A172 (cell line): Measurements from ENCODE around the gene ZC3HAV1. TPM values are rescaled to one million over a fixed set of nuclear protein-coding genes. Genes with fewer than 3 reads are reported as not detected.
"Not testable (repeated sequence)": the region's sequence is repeated elsewhere in the genome, so short reads cannot be mapped to it uniquely, and the experiment has no call there.

Experiments
- DNase-seq: peaks from one replicate; pipeline ENCODE4 v3.0.0-alpha.2; 2015; ENCODE audit warnings: low spot score
- total RNA-seq: library from RNA; depleted of rRNA; stranded (reverse); fragments of >200 nt; shearing (Covaris generic); gene quantifications from 2 replicates; pipeline ENCODE4 v1.2.3, GENCODE V29; 2014

Gene ZC3HAV1
- total RNA-seq, 1 experiment from 2014 or later = 25.4 TPM

DNA sequence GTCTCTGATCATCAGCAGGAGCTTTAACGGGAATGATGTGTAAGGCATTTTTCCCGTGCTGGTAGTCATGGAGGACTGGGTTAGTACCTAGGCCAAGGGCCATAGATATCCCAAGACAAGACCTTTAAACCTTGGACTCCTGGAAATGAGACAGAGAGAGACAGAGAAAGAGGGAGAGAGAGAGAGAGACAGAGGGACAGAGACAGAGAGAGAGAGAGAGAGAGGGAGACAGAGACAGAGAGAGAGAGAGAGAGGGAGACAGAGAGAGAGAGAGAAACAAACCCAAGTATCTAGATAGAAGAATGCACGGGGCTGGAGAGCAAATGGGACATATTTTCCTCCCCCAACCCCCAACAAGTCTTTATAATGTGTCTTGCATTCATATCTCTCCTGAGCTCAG lies 22.3 kb downstream of the ZC3HAV1 start:
- no peak for DNase-seq

DNA sequence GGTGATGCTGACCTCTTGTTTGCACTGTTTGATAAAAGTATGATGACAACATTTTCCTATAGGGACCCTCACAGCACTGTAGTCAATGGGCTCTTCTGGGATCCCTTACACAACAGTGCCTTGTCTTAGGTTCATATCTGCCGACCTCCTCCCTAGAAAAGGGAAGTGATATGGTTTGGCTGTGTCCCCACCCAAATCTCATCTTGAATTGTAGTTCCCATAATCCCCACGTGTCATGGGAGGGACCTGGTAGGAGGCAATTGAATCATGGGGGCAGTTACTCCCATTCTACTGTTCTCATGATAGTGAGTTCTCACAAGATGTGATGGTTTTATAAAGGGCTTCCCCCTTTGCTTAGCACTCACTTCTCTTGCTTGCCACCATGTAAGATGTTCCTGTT lies 23.1 kb downstream of the ZC3HAV1 start:
- DNase-seq = no peak

DNA sequence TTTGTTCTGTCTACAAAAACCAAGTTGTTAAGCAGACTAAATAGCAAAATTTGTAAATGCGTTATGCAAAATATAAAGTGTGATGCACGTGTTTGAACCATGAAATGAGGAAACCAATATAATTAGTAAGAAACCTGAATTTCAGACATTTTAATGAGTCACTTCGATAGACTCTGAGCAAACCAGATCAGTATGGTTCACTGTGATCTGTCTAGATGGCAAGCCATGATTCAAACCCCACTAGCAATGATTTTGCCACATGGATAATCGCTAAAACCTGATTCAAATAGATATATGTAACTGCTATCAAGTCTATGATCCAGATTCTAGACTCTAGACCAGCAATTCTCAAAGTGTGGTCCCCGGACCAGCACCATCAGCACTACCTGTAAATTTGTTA lies 24.8 kb downstream of the ZC3HAV1 start:
- DNase-seq = no peak

DNA sequence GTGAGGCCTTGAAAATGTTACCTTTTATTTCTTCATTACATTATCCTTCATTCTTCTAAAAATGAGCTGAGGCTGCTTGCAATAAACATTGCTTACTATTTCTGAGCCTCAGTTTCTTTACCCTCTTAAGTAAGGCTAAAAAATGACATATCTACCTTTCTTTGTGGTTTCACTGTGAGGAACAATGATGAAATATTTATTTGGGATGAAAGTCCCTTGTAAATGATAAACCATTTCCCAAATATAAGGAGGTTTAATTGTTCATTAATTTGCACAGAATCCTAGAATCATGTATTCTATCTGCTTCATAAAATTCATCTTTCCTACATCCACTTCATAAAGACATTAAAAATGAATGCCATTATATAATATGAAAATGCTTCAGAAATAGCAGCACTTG lies 27.9 kb downstream of the ZC3HAV1 start:
- DNase-seq = no peak

DNA sequence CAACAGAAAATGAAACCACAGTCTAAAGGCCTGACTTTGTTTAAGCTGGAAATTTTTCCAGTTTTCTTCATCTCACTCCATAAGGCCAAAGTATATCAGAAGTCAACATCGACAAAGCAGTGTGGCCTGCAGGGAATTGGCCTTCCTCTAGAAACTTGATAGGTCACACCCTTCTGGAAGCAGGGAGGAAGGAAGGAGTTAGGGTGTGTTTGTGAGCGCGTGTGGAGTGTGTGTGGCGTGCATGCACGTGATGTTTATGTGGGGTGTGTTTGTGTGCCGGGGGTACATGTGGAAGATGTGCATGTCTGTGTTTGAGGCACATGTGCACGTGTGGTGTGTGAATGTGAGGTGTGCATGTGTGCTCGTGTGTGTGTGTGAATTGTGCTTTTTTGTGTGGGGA lies 28.6 kb downstream of the ZC3HAV1 start:
- no peak for DNase-seq

DNA sequence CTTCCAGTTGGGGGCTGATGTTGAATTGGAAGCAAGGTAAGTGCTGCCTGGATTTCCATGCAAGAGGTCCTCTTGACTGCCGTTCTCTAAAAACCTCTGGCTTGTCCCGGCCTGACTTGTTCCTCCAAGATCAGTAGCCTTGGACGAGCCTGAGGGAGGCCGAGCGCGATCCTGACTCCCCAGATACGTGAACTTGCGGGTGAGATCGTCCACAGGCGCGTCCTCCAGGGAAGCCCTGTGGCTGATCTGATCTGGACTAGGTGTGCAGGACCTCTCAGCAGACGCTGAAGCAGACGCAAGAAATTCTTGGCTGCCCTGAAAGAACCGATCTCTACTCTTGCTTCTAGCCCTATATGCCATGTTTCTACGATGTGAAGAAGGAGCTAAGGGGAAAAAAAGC lies 29.7 kb downstream of the ZC3HAV1 start:
- DNase-seq = no peak

DNA sequence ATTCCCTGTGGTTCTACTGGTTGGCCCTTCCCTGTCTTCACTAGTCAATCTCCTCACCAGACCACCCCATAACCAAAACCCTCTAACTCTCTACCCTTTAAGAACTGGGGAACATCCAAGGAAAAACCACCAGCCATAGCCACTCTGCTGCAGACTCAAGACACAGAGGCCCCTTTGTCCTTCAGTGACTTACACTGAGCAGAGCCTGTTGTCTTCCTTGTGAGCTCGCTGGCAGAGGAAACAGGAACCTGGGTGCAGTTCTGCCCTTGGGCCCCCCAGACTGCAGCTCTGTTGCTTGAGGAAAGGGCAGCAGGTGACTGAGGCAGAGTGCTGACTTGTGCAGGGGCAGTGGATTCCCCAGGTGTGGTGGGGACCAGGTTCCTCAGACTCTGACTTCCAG lies 30.6 kb downstream of the ZC3HAV1 start:
- no peak for DNase-seq

DNA sequence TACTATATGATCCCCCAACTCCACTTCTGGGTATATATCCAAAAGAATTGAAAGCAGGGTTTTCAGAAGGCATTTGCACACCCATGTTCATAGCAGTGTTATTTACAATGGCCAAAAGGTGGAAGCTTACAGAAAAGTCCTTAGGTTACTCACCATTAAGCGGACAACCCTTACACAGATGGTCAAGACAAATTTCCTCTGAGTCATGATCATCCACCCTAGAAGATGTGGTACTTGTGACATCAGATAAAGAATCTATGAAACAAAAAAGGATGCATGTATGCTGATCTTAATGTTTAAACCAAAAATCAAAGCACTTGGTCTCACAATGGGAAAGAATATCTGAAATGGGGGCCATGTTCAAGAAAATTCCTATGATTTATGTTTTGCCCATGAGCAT lies 31.1 kb downstream of the ZC3HAV1 start:
- peak; percentile 16 for DNase-seq

DNA sequence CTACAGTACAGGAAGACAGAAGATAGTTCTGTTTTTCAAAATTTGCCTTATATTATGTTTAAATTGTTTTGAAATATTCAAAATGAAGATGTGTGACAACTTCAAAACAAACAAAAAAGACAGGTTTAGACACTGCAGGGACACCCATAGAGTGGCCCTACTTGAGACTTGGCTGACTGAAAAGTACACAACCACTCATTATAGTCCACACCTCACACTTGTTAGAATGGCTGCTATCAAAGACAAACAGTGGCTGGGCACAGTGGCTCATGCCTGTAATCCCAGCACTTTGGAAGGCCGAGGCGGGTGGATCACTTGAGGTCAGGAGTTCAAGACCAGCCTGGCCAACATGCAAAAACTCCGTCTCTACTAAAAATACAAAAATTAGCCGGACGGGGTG lies 31.8 kb downstream of the ZC3HAV1 start:
- DNase-seq = not testable (repeated sequence)

DNA sequence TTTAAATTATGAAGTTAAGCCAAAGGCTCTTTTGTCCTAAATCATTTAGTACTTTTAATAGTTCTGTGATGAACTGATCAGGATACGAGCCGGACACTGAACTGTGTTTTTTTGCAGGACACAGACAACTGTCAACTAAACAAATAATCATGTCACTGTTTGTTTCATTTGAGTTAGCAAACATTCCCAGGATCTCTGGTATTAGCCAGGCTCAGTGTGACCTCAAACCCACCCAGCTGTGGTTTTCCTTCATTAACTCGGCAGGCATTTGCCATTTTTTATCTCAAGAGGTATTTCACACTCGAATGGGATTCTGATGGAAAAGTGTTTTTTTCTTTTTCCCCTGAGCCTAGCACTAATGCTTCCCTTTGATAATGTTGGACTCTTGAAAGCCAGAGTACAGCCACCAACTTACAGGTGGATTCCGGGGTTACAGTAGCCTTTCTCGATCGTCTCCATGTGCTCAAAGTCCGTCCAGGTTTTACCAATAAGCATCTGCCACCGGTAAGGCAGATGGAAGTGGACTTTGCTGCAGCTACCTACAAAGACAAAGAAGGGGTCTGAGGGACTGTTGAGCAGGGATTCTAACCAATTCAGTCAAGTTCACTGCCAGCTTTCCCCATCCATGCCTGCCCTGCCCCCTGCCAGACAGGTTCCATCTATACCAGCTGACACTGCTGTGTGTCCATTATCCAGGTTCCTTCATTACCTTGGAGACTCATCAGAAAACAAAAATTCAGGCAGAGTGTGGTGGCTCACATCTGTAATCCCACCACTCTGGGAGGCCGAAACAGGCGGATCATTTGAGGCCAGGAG lies 33.4 kb downstream of the ZC3HAV1 start:
- DNase-seq = no peak

DNA sequence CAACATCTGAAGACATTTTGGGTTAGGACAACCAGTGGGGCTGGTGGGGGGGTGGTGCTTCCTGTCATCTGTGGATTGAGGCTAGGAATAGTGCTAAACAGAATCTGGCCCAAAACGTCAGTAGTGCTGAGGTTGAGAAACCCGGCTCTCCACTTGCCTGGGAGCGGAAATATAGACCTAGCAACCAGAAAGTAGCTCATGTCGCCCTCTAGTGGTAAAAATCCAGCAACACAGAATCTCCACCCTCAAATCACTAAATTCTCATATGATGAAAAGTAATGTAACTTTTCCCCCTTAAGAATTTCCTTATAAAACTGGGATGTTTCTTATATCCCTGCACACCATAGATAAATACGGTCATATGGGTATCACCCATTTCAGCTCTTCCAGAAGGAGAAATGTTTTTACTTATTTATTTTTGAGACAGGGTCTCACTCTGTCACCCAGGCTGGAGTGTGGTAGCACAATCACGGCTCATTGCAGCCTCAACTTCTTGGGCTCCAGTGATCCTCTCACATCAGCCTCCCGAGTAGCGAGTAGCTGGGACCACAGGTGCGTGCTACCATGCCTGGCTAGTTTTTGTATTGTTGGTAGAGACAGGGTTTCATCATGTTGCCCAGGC lies 34.4 kb downstream of the ZC3HAV1 start:
- DNase-seq = peak; percentile 67

DNA sequence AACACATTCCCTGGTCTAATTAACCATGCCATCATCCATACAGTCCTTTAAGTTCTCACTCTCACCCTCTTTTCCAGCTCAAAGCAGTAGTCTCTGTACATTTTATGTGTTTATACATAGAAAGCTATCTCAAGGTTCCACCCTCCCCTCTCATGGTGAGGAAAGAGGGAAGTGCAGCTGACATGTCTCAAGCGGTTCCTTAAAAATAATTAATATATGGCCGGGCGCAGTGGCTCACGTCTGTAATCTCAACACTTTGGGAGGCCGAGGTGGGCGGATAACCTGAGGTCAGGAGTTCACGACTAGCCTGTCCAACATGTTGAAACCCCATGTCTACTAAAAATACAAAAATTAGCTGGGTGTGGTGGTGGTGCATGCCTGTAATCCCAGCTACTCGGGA lies 36.7 kb downstream of the ZC3HAV1 start:
- DNase-seq = no peak

DNA sequence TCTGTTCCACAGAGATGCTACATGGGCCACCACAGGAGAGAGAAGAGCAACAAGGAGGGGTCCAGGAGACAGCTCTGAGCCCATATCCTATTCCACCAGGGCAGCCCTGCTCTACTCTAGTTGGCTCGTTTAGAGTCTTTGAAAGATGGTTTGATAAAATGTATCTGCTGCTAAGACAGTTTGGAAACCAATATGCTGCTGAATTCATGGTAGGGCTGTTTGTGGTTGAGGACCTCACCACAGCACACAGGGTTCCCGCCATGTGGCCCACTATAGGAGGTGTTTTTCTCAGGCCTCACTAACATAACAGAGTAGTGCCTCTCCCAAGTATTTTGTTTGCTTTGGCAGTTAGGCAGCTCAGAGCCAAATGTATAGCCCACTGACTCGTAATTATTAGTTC lies 37.8 kb downstream of the ZC3HAV1 start:
- no peak for DNase-seq

DNA sequence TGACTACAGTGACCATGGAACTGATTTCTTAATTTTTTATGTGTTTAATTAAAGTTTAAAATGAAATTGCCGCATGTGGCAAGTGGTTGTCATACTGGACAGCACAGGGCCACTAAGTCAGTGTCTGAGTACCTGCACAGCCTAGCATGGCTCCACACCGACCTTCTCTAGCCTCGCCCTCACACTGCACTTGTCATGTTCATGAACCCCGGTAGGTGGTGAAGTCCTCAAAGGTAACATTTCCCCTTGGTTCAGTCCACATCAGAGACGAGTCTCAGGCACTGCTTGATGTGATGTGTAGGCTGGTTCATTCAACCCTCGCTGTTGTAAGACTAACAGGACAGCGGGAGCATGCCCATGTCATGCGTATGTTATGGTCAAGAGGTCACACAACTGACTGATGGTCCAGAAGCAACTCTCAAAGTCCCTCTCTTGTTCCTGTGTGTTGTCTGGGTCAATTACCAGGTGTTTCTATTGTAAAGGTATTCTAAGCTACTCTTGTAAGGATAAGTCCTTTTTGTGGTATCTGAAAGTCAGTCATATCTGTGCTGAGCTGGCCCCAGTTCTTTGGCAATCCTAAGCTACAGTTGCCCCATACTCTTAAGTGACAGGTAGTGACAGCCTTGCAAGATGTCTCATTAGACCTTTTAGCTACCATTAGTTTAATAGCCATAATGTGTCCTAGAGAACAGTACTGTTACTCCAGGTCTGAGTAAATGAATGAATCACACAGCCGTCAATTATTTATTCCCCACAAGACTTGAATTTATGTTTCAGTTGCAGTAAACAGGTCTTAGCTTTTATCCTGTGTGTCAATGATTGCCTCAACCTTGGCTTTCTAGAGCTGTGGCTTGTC lies 40.7 kb downstream of the ZC3HAV1 start:
- DNase-seq = no peak

DNA sequence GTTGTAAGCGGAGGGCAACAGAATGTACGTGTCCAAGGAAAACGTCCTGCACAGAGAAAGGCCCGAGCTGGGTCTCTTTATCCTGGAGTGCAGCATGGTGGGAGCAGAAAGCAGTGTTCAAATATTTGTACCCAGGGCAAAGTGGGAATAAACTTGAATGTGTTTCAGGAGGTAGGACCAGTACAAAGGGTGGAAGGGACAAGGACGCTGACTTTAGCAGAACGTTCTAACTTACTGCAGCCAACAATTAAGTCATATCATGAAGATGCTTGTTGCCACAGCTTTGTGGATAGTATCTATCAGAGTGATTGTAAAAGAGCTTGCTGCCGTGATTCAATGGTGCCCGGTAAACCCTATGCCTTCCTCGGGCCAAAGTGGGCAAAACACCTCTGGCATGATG lies 43.2 kb downstream of the ZC3HAV1 start:
- no peak for DNase-seq

DNA sequence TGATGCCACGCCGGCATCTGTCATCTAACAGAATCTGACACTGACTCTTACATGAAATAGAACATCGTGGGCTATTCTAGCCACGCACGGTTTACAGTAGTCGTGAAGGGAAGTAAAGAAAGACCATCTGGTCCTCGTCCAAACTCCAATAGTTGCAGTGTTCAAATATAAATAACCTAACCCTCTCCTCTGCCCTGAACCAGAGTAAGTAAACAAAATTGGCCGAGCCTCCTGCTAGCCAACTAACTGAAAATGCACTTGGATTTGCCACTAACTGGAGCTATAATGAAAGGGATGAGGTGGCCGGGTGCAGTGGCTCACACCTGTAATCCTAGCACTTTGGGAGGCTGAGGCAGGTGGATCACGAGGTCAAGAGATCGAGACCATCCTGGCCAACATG lies 44.2 kb downstream of the ZC3HAV1 start:
- DNase-seq = no peak

DNA sequence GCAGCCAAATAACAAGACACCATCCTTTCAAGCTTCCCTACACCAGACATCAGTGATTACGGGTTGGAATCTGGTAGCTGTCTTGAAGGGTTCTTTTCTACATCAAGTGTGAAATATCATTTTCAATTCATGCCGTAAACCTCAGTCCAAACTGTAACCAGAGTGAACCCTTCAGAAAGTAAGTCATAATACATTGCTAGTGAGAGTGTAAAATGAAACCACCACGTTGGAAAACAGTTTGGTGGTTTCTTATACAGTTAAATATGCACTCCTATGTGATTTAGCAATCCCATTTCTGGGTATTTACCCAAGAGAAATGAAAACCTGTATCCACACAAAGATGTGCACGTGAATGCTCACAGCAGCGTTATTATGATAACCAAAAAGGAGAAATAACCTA lies 48.1 kb downstream of the ZC3HAV1 start:
- DNase-seq = no peak

DNA sequence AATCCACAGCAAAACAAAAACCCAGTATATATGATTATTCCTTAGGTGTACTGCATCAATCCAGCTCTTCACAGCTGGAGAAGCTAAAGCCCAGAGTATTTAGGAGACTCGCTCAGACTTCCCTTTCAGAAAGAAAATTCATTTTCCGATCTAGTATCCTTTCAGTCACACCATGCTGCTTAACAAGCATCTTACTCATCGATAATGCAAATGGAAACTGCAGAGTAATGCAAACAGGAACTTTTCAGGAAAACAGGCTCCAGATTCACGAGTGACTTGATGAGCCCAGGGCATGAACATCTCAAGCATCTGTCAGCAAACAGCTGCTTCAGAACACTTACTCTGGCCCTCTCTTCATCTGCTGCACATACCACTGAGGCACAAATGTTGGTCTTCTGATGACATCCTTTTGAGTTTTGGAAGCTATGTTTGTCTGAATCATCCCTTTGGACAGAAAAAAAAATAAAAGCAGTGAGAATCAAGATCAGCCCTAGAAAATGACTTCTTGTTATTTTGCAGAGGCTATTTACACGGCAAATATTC lies 48.8 kb downstream of the ZC3HAV1 start:
- no peak for DNase-seq

DNA sequence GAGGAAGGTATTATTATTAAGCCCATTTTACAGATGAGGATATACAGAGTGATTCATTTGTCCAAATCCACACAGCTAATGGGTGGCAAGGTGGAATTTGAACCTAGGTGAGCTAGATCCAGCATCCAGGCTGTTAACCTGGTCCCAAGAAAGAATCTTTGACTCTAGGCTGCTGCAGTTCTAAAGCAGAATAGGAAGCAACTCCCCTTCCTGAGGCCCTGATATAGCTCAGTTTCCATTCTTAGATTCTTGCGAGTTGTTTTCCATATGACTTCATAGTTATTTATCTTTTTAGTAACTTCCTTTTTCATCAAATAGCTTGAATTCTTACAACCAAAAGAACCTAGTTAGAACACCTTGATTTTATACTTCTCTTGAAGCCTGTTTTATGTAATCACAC lies 49.6 kb downstream of the ZC3HAV1 start:
- DNase-seq = no peak

DNA sequence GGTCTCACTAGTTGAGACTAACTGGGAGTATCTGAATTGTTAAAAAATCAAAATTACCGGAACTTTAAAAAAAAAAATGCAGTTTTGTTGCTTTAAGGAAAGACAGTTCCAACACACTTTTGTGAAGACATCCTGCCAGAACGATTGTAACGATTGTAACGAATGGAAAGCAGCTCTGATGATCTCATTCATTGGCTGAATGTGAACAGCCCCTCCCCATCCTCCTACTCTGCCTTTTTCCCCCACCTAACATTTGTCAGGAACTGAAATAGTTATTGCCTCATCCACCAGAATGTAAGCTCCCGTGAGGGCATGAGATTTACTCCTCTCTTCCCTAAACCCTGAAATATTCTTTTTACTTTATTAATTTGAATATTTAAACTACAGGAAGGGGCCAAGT lies 50.6 kb downstream of the ZC3HAV1 start:
- DNase-seq = no peak

DNA sequence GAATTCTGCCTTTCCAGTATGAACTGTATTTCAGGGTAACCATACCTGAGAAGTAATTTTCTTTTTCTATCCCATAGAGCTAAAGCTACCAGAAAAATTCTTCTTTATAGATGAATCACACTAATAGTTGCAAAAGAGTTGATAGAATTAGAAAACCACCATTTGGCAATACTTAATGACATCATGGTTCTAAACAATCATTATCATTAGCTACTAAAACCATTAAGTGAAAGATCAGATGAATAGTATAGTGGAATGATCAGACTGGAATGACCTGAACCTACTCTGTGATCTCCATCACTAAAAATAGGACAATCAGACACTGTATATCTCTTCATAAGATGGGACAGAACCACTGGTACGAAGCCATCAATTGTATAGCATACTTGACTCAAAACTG lies 53.8 kb downstream of the ZC3HAV1 start:
- no peak for DNase-seq

DNA sequence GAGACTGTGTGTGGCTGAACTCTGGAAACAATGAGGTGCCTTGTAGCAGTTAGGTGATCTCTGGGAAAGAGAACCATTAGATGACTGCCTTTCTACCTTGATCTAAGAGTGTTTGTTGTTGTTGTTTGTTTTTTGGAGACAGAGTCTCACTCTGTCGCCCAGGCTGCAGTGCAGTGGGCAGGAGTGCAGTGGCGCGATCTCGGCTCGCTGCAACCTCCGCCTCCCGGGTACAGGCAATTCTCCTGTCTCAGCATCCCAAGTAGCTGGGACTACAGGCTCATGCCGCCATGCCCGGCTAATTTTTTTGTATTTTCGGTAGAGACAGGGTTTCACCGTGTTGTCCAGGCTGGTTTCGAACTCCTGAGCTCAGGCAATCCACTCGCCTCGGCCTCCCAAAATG lies 54.9 kb downstream of the ZC3HAV1 start:
- not testable (repeated sequence) for DNase-seq
